Fibroblast of gingiva (primary cell): Measurements from ENCODE around the gene CYB561D1.

Experiments used
- DNase-seq: peaks from one replicate; pipeline ENCODE4 v3.0.0-alpha.2; 2011; ENCODE audit warnings: low read depth

The CYB561D1 gene

DNA sequence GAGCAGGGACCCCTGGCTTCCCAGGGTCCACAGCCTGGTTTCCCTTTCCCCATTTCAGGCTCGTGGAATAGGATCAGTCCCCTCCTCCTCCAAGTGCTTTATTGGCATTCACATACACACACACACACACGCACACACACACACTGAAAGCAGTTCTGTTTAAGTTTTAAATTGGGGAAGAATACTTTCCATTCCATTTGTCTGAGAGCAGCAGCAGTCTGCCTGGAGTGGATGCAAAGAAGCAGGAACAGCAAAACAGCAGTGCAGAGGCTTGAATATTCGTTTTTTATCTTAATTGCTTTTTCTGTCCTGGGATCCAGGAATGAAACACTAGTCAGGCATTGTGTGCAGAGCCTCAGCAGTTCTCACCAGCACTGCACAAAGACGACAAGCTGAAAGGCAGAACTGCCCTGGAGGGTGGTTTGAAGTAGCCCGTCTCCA is 7.1 kb downstream of the CYB561D1 start:
- peak; percentile 69 for DNase-seq

DNA sequence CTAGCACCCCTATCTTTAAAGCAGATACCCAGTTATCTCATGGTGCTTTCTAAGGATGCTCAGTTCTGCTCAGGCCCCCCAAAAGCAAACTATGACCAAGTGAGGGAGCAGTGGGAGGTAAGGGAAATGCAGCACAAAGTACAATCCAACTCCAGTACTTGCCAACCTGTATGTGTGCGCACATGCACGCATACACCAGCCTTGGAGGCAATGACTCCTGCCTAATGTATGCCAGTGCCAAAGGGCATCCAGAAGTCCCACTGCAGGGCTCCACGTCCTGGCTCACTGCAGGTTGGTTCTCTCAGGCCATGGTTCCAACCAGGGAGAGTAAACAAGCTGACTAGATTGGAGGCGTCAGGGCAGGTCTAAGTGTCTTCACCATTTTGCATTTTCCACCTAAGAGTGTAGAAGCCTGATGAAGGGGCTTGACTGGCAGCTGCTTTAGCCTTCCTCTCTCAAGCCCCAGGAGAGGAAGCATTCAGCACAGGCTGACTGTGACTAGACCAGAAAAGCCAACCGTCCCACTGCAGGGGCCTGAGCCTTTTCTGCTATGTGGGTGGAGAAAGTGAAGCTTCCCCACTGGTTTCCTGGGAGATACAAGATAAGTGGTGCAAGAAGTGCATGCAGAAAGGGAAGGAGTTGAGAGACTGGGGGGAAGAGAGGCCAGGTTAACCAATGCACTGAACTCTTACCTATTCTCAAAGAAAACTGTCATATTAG is 7.9 kb downstream of the CYB561D1 start:
- DNase-seq = no peak

DNA sequence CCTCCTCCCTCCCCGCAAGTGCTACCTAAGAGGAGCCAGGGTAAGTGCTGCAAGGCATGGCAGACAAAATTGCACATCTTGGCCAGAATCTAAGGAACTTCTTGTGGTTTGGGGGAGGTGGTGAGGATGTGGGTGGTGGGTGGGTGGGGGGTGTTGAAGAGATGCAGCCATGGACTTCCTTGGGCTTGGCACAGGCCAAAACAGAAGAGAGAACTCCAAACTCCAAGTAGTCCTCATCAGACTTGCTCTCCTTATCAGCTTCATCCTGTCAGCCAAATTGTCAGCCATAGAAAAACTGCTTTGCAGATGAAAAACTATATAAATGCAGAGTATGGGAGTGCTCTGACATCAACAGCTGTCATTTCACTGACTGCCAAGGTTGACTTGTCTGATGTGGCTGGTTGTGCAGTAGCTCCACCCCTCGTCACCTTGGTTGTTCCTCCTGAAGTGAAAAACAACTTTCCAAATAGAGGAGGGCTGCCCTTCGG is 8.5 kb downstream of the CYB561D1 start:
- no peak for DNase-seq

DNA sequence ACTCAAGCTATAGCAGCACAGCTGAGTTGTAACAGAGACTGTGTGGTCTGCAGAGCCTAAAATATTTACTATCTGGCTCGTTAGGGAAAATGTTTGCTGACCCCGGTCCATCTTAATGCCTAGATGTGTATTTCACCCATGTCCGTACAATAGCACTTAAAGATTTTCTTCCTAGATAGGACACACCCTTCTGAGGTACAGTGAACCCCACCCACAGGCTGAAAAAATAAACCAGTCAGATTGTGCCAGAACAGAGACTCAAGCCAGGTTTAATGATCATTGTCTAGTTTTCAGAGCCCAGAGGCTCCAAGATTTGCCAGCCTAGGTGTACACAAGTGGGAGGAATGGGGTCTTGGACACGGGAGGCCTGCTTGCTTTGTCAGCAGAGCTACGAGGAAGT is 10.0 kb downstream of the CYB561D1 start:
- DNase-seq = no peak

DNA sequence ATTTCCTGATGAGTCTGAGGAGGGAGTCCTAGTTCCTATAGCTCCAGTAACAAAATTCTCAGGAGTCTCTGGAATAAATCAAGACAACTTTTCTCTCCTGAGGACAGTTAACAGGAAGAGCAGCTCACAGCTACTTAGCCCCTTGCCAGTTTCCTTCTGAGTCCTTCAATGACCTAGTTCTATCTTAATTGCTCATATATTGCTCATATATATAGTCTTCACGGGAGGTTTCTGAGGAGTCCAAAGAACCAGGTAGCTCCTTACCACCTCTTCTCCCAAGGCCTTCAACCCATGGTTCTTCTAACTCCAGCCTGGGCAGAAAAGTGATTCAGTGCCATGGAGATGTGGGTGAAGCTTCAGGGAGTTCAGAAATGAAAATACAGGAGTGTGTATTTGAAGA is 11.1 kb downstream of the CYB561D1 start:
- no peak for DNase-seq

DNA sequence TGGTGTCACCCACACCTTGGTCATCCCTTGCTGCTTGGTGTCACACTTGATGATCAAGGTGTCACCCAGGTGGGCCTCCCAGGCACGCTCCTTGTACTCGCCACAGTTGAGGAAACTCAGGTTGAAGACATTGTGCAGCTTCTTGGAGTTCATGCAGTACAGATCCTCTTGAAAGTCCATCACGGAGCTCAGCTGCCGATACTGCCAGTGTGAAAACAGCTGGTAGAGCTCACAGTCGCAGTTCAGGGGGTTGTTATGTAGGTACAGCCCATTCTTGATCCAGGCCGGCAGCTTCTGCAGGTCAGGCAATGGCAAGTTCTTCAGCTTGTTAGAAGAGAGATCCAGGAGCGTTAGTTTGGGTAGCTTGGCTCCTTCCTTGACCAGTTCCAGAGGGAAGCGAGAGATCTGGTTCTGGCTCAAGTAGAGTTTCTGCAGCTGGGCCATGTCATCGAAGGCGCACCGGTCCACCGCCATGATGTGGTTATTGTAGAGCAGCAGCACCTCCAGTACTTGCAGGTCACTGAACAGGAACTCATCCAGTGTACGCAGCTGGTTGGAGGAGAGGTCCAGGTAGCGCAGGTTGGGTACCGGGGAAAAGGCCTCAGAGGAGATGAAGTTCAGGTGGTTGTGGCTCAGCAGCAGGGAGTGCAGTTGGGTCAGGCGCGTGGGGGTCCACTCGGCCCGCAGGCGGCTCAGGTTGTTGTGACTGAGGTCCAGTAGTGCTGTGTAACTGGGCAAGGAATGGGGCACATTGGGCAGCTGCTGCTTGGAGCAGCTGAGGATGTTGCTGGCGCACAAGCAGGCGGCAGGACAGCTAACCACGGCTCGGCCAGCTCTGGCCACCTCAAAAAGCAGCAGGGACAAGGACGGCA is 14.3 kb downstream of the CYB561D1 start:
- no peak for DNase-seq

DNA sequence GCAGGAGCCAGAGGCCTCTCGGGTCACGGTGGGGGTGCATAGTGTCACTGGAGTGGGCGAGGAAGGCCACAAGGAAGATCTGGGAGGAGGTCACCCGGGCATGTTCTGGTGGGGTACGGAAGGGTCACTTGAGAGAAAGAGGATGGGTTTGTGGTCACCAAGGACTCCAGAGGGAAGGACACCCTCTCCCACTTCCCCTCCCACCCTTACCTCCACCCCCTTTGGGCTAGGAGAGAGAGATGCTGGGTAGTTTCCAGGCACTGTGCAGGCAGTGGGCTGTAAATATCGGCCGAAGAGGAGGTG is 14.9 kb downstream of the CYB561D1 start:
- no peak for DNase-seq

DNA sequence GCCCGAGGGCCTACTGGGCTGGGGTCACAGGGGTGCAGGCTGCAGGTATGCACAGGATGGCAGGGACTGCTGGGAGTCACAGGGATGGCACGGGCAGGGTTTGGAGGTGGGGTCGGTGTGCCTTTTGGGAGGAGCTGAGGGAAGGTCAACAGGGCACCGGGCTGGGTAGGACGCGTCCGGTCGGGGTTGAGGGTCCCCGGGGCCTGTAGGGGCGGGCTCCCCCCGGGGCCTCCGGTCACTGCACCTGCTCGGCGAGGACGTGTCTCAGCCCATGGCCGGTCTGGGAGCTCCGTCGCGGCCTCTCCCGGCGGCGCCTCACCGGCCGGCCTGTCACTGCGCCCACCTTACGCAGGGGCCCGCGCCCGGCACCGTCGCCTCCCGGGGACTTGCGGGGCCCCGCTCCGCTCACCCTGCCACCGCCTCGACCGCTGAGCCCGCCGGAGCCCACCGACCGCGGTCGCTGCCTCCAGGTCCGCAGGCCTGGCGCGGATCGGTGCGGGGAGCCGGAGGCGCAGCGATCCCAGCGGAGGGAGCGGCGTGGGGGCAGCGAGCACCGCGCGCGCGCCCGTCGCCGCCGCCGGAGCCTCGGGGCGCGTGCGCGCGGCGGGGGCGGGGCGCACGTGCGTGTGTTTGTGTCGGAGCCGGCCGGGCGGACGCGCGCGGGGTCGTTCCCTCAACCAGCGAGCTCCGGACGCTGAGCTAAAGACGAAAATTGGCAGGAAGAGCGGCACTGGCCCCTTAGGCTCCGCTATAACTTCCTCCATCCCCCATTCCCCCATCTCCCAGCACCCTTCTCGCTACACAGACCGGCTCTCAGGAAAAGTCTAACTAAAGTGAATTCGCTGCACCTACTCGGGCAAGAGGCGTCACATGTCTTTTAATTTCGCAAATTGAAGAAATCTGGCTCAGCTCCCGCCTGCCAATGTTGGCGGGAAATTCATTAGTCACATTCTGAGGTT is 15.6 kb downstream of the CYB561D1 start, which contains the start of gene AMIGO1:
AMIGO1 (minus strand) TSS at position 552 of the 959 bp plus-strand sequence. CDS start 815 bp downstream, outside the sequence.
- no peak for DNase-seq

DNA sequence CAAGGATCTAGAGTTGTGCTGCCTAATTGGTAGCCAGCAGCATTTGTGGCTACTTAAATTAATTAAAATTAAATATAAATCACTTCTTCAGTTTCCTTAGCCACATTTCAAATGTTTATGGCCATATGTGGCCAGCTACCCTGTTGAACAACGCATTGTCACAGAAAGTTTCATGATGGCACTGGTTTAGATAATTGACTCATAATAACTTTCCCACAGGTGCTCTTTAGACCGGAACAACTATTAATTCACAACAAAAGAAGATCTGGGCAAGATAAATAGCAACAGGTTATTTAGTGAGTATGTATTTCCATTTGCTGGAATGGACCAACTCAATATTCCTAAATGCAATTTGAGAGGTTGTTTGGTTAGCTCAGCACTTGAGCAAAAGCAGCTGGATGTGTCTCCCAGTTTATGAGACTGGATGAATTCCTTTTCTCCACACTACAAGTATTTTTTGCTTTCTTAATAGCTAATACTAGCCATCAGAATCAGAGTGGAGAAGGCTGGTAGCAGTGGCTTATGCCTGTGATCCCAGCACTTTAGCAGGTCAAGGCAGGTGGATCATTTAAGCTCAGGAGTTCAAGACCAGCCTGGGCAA is 19.3 kb downstream of the CYB561D1 start:
- DNase-seq = peak; percentile 13

DNA sequence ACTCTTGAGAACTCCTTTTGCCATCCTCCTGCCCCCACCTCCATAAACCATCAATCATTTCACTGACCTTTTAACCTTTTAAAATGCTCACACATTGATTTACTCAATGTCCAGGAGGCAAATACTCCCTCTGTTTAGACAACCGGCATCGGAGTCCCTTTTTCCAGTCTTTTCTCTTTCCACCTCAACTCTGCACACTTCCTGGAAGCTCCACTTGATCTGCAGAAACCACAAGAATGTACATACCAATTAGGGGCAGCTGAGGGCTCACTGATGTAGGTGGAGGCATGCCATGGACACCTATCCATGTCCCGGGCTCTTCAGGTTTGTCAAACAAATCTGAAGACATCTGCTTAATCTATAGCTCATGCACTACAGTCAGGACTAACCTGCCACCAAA is 21.0 kb downstream of the CYB561D1 start:
- DNase-seq = no peak

DNA sequence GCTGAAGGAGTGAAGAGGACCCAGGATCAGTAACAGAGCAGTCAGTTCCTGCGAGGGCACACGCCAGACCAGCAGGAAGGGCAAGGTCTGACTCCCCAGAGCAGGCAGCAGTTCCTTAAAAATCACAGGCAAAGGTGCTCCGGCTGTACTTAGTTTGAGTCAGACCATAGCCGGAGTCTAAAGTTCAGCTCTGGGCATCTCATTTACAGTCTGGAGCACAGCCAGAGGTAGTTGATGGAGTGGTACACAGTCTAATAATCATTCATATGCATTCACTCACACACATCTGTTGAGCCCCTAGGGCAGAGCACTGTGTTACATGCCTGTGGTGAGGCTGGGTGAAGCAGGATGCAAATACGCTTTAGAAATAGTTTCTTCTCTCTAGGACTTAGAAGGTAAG is 23.0 kb downstream of the CYB561D1 start:
- peak; percentile 17 for DNase-seq

DNA sequence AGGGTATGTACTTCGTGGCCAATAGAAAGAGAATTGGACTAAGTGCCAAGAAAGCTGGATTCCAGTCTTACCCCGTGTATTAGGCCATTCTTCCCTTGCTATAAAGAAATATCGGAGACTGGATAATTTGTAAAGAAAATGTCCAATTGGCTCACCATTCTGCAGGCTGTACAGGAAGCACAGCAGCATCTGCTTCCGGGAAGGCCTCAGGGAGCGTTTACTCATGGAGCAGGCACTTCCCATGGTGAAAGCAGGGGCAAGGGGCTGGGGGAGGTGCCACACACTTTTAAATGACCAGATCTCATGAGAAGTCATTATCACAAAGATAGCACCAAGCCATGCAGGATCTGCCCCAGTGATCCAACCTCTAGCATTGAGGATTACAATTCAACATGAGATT is 23.4 kb downstream of the CYB561D1 start:
- no peak for DNase-seq

DNA sequence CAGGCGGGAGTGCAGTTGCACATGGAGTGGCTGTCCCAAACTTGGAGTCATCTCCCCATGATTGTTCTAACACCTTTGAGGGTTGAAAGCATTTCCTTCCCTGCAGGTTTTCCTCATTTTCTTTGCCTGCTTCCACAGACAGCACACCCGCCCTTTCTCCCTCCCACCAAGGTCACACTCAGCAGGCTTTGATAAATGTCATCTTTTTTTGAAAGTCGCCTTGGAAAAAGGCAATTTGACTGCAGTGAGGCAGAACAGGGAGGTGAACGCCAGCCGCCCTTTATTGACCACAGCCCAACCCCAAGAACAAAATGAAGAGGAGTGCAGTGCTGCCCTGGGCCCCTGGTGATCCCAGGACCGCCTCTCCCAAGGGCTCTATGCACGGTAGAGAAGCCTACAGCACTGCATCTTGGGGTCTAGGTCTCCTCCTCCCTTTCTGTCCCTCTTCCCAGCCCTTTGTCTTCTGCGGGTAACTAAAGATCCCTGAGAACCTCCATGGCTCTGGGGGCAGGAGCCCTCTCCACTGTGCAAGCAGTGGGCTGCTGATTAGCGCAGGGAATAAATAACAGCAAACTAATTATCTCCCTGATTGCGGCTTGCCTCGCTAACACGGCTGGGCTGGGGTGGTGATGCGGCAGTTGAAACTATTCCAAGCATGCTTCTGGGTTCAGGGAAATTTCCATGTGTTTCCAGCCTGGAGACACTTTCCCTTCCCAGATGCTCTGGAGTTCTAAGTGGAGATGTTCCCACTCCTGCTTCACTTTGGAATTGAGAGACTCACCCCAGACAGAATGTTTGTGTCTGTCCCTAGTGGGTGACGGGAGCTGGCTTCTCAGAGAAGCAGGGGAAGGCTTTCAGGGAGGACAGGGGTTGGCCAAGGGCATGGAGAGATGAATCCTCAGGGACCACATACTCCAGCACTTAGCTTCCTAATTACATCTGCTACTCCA is 27.4 kb downstream of the CYB561D1 start:
- DNase-seq = no peak

DNA sequence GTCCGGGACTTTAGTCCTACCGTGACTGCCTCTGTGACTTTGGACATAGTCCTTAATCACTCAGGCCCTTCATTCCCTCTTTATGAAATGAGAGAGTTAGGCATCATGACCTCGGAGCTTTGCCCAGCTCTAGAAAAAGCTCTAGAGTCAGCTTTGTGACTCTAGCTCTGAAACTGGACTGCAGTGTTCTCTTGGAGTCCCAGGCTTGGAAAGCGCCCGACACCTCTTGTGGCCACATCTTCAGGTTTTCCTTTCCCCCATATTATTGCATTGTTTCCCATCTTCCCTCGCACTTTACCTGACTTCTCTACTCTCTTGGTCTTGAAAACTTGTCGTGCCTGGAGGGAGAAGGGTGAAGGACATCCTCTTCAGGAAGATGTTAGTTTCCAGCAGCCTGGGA is 28.1 kb downstream of the CYB561D1 start:
- no peak for DNase-seq

DNA sequence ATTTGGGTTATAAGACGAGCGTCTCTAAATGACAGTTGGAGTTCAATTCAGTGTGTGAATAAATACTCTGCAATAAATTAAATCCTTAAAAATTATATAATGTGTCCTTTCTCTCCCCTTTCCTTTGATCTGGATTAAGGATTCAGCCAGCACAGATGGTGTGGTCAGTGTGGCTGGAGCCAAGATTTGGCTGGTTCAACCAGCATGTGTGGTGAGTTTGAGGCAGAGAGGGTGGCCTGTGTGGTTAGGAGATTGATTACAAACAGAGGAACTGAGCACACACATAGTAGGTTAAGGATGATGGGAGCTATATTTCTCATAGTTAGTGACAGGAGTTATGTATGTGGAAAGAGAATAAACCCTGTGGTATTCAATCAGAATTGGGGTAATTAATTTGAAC is 29.8 kb downstream of the CYB561D1 start:
- DNase-seq = no peak

DNA sequence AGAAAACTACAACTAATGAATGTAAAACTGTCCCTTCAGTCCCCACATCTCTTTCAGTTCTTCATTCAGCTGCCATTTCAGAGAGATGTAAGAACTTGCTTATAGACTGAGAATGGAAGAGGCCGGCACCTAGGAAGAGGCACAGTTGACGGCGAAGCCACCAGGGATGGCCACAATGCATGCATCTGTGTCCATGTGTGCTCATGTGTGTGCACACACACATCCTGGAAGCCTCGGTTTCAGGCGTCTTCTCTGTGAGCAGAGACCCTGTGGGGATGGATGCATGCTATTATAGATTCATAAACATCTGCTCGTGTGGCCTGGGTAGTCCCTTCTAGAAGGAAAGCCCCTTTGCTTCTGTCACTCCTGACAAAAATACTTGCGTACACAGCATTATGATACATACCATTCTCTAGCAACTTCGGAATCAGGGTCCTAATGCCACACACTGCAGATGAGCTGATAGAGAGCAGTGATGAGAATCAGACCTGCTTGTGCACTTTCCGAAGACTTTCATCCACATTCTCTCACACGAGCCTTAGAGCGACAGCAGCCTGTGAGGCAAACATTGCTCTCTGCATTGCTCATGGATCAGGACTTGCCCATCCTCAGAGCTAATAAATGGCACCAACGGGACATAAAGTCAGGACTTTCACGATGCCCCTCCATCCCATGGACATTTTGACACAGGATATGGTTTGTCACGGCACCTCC is 33.4 kb downstream of the CYB561D1 start:
- no peak for DNase-seq

DNA sequence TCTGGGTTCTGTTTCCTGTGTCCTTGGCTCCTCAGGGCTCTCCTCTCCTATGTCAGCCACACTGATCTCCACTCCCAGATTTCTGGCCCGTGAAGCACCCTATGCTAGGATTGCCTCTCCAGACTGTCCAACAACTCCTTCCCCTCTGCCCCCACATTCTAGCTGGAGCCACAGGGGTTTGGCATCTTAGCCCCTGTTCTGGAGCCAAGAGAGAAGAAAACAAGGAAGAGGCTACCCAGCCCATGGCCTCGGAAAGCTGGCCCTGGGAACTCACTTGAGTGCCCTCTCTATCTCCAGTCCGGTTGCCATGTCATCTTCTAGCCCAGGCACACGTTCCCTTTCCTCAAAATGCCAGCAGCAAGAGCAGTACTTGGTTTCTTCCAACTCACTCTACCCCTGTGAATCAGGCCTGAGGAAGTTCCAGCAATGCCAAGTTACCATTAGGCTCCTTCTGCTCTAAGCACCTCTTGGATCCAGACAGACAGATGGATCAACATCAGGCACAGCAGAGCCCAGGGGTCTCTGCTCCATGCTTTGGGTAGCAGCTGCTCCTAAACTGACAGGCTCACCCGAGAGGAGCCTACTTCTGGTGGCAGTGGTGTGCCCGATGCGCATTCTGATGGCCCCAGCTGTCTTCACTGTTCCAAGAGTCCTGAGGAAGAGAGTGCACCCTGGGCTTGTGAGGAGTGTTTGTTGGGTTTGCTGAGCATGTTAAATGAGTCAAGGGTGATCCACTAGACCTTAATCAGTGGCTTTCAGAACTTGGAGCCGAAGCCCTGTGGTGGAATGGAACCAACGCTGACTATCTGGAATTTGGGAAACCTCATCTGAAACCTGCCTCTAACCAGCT is 34.2 kb downstream of the CYB561D1 start:
- DNase-seq = no peak

DNA sequence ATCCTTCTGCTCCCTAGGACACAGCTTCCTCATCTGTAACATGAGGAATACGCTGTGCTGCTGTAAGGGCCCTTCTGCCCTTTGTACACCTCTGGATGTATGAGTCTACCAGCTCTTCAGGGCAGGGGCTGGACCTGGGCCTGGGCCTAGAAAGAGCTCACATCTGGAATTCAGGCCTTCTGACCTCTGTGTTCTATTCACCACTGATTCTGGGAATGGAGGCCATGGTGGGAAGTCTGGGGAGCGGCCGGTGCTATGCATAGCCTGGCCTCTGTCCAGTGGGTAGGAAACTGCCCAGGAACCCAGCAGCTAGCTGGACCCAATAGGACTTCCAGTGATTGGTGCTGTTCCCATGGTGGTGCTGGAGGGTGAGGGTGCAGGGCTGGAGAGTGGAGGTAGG is 34.8 kb downstream of the CYB561D1 start:
- DNase-seq = no peak

DNA sequence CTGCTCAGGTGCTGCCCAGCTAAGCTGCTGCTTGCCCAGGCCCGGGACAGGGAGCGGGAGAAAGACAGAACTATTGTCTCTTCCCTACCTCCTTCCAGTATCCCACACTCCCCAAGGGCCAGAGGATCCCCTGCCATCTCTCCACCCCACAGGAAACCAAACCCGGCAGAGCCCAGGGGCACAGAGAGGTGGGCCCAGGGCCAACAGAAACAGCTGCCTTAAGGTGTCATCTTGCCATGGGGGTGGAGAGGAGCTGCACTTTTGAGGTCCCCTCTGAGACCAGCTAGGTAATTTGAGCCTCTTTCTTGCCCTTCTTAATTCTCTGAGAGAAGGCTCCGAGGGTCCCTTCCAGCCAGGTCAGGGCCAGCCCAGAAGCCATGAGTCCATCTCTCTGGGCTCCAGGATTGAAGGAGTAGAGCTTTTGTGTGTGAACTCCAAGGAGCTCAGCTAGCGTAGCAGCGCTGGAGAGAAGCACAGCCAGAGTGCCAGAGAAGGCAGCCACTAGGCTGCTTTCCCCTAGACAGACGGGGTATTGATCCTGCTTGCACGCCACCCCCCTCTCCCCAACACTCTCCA is 36.1 kb downstream of the CYB561D1 start:
- peak; percentile 14 for DNase-seq
